GM03348 (cell line): ENCODE data around the gene LRRC63.
"Not testable (repeated sequence)": the region's sequence is repeated elsewhere in the genome, so short reads cannot be mapped to it uniquely, and the experiment has no call there.

Source experiments
- DNase-seq: peaks from one replicate; pipeline ENCODE4 v3.0.0; 2012; ENCODE audit warnings: low spot score

LRRC63 gene

GRCh38 chr13:46211483-46212351, at the start of gene LRRC63:
Gene LRRC63 (plus strand): TSS chr13:46211928. CDS start chr13:46213035, 1,107 bp downstream.
- peak; percentile 85 for DNase-seq

GRCh38 chr13:46162741-46163140, 49.0 kb upstream of the LRRC63 start:
- DNase-seq, result not testable (repeated sequence)

- no peak for DNase-seq
These were observed 47.1 kb upstream of the LRRC63 start for GRCh38 chr13:46164661-46165060.

- no peak for DNase-seq
These were observed 46.1 kb upstream of the LRRC63 start for GRCh38 chr13:46165485-46166223.

- DNase-seq, result no peak
These were observed 45.5 kb upstream of the LRRC63 start for GRCh38 chr13:46166224-46166584.

- no peak for DNase-seq
These were observed 44.6 kb upstream of the LRRC63 start for GRCh38 chr13:46166947-46167610.

GRCh38 chr13:46168341-46168740, 43.4 kb upstream of the LRRC63 start:
- DNase-seq, result no peak

GRCh38 chr13:46168783-46169182, 42.9 kb upstream of the LRRC63 start:
- DNase-seq, result no peak

GRCh38 chr13:46169758-46170157, 42.0 kb upstream of the LRRC63 start:
- DNase-seq, result no peak

- DNase-seq, result no peak
These were observed 41.5 kb upstream of the LRRC63 start for GRCh38 chr13:46170268-46170667.

- DNase-seq, result no peak
These were observed 41.0 kb upstream of the LRRC63 start for GRCh38 chr13:46170687-46171086.

GRCh38 chr13:46171217-46171616, 40.5 kb upstream of the LRRC63 start:
- DNase-seq, result no peak

- DNase-seq, result no peak
These were observed 40.0 kb upstream of the LRRC63 start for GRCh38 chr13:46171739-46172138.

- no peak for DNase-seq
These were observed 39.2 kb upstream of the LRRC63 start for GRCh38 chr13:46172531-46172991.

GRCh38 chr13:46173656-46174055, 38.1 kb upstream of the LRRC63 start:
- DNase-seq, result no peak

- no peak for DNase-seq
These were observed 35.0 kb upstream of the LRRC63 start for GRCh38 chr13:46176756-46177155.

GRCh38 chr13:46178143-46178542, 33.6 kb upstream of the LRRC63 start:
- DNase-seq, result no peak

- DNase-seq, result no peak
These were observed 32.9 kb upstream of the LRRC63 start for GRCh38 chr13:46178821-46179220.

GRCh38 chr13:46179491-46179908, 32.2 kb upstream of the LRRC63 start:
- no peak for DNase-seq

GRCh38 chr13:46179969-46180763, 31.6 kb upstream of the LRRC63 start:
- no peak for DNase-seq

- DNase-seq, result no peak
These were observed 30.3 kb upstream of the LRRC63 start for GRCh38 chr13:46181377-46181839.
